ENCODE measurements around the gene SOCS4. TPM values are rescaled to one million over a fixed set of nuclear protein-coding genes. Genes with fewer than 3 reads are reported as not detected.

The SOCS4 gene
- total and polyA plus RNA-seq, 2 of the 13 experiments (the other 11 are each of a cell fraction or from before 2014, with no cell fraction given) = 4.0 to 10.0 TPM

DNA sequence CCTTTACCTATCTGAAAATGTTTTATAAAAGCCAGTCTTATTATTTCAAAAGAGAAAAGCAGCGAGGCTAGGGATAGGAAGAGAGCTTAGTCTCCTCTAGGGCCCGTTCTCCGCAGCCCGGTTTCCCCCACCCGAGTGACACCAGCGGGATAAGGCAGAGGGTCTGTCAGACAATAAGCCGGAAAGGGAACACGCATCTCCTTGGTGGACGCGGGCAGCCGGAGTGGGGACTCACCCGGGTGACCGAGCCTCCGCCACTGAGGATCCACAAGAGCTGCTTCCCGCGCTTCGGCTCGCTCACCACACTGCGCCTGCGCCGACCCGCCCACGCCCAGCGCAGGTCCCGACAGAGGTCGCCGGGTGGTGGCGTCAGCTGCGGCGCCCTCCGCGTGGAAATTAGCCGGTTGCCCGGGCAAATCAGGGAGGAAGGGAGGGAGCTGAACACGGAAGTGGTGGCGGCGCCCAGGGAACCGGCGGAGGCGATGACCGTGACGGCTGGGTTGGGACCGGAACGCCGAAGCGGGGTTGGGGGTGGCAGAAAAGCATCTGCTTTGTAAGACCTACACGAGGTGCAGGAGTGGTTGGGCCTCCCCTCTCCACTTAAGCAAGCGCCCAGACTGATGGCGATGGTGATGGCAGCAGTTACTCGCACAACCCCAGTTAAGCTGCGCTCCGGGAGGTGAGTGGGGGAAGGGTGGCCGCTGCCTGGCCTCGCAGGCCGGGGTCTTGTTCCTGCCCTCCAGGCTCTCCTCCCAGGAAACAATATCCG lies at the start of gene SOCS4, which contains the start of gene WDHD1 (continued):
- TF ChIP-seq IKZF1 (IDR thresholded peaks at IDR 0.05) = no peak
- no peak for TF ChIP-seq GTF2F1 (IDR thresholded peaks at IDR 0.05; ENCODE audit: low read length)
- peak; percentile 73 for TF ChIP-seq DR1 (CRISPR knock-in tag; IDR thresholded peaks at IDR 0.05)
- no peak for TF ChIP-seq ZBTB4 (CRISPR knock-in tag; IDR thresholded peaks at IDR 0.05; ENCODE audit: borderline replicate concordance)
- no peak for TF ChIP-seq NFE2L1 (CRISPR knock-in tag; IDR thresholded peaks at IDR 0.05; ENCODE audit: borderline replicate concordance)
- TF ChIP-seq REXO4 (CRISPR knock-in tag; IDR thresholded peaks at IDR 0.05; ENCODE audit: borderline replicate concordance) = no peak
- no peak for TF ChIP-seq ZNF672 (CRISPR knock-in tag; IDR thresholded peaks at IDR 0.05)
- no peak for TF ChIP-seq SOX6 (IDR thresholded peaks at IDR 0.05)
- TF ChIP-seq SOX6 (CRISPR knock-in tag; IDR thresholded peaks at IDR 0.05) = peak; percentile 80
- peak; percentile 89 for TF ChIP-seq ZBTB2 (CRISPR knock-in tag; IDR thresholded peaks at IDR 0.05; ENCODE audit: low read depth)
- TF ChIP-seq ZNF589 (CRISPR knock-in tag; conservative IDR thresholded peaks at IDR 0.05) = 0 out of 2 replicates have a peak, but pooled peaks have one; percentile 83
- 0 out of 2 replicates have a peak, but pooled peaks have one; percentile 17 for TF ChIP-seq PRDM15 (CRISPR knock-in tag; IDR thresholded peaks at IDR 0.05)
- TF ChIP-seq ZNF331 (CRISPR knock-in tag; IDR thresholded peaks at IDR 0.05) = peak; percentile 89
- no peak for TF ChIP-seq HMG20B (CRISPR knock-in tag; conservative IDR thresholded peaks at IDR 0.05)
- TF ChIP-seq, protein P1, sequence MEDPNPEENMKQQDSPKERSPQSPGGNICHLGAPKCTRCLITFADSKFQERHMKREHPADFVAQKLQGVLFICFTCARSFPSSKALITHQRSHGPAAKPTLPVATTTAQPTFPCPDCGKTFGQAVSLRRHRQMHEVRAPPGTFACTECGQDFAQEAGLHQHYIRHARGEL (CRISPR knock-in tag; IDR thresholded peaks at IDR 0.05) = no peak
- TF ChIP-seq NFYB (CRISPR knock-in tag; IDR thresholded peaks at IDR 0.05) = peak; percentile 86
- peak; percentile 83 for TF ChIP-seq ZNF230 (CRISPR knock-in tag; IDR thresholded peaks at IDR 0.05)
- no peak for TF ChIP-seq BRCA1 (CRISPR knock-in tag; IDR thresholded peaks at IDR 0.05)
- TF ChIP-seq MIER3 (CRISPR knock-in tag; IDR thresholded peaks at IDR 0.05; ENCODE audit: borderline replicate concordance) = peak; percentile 84; the same call in 1 of the 2 replicates
- TF ChIP-seq ARNT (IDR thresholded peaks at IDR 0.05) = no peak
- peak; percentile 69 for TF ChIP-seq SIN3B (IDR thresholded peaks at IDR 0.05; ENCODE audit: low read length)
